Esophagus (tissue), 2 donors: Measurements from ENCODE around the gene PAK1. TPM values are rescaled to one million over a fixed set of nuclear protein-coding genes. Genes with fewer than 3 reads are reported as not detected.

Experiments used
- H3K27ac ChIP-seq, 2 donors: one replicate each; pipeline ENCODE4 v1.5.1; 2013; ENCODE audit warnings: low read depth in 2 of 2, mild to moderate bottlenecking in 2 of 2, inconsistent platforms in 1 of 2, low read length in 1 of 2, moderate library complexity in 1 of 2
- H3K27me3 ChIP-seq, 2 donors: one replicate each; pipeline ENCODE4 v1.6.1; 2013; ENCODE audit warnings: low read length in 2 of 2, control low read depth in 1 of 2, mild to moderate bottlenecking in 1 of 2; ENCODE audit not compliant: insufficient read depth in 2 of 2, control insufficient read depth in 1 of 2
- H3K36me3 ChIP-seq, 2 donors: one replicate each; pipeline ENCODE4 v1.6.1; 2013; ENCODE audit warnings: low read length in 1 of 2; ENCODE audit not compliant: control insufficient read depth in 2 of 2, insufficient read depth in 2 of 2
- H3K4me1 ChIP-seq, 2 donors: one replicate each; pipeline ENCODE4 v1.6.1; 2013; ENCODE audit warnings: low read length in 1 of 2; ENCODE audit not compliant: control insufficient read depth in 2 of 2, insufficient read depth in 2 of 2
- H3K4me3 ChIP-seq, 2 donors: one replicate each; pipeline ENCODE4 v1.5.1; 2013; ENCODE audit warnings: low read length in 2 of 2, mild to moderate bottlenecking in 2 of 2, low read depth in 1 of 2, moderate library complexity in 1 of 2
- H3K9me3 ChIP-seq, 2 donors: one replicate each; pipeline ENCODE4 v1.6.1; 2013; ENCODE audit warnings: mild to moderate bottlenecking in 2 of 2, low read depth in 1 of 2, low read length in 1 of 2, moderate library complexity in 1 of 2; ENCODE audit not compliant: control insufficient read depth in 2 of 2, insufficient read depth in 1 of 2
- WGBS, 2 donors: extraction: QIAGEN DNeasy Blood & Tissue Kit; methylation state at CpG; one replicate each; pipeline ENCODE4 v1.1.7; 2013; 5-methylcytosine and 5-hydroxymethylcytosine counted together
- polyA plus RNA-seq, 2 donors: library from polyadenylated mRNA; stranded (reverse); fragments of 200-250 nt; gene quantifications; one replicate each; pipeline ENCODE4 v1.2.3, GENCODE V29; 2013
- donor health status: healthy with polysubstance abuse.
- donor health status: Bipolar disorder and iron deficiency.

The PAK1 gene
- polyA plus RNA-seq, 2 donors, result 10.3 to 16.3 TPM

DNA sequence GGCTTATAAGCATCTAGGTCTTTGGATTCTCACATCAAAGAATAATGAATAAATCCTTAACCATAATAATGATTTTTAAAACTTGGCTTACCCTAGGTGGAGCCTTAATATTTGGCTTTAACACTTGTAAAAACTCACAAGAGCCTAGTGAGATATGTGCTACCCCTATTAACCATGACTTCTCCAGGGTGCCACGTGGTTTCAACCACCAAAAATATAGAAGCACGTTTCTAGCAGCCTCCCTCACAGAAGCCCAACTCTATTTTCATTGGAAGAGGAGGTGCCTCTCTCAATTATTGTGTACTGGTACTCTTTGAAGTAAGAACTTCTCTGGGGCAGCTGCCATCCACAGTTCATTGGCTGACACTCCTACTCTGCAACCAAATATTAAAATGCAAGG, 125.9 kb downstream of the PAK1 start:
- WGBS, 2 donors, result 84 to 88% methylated on average over 2 of the region's 2 CpGs
- Histone ChIP-seq H3K9me3 (no peaks in the 10 kb centered on the region), H3K4me3 (no peak overlapping the region), H3K27ac (no peak overlapping the region), H3K27me3 (no peaks in the 10 kb centered on the region), H3K4me1 (no peaks in the 10 kb centered on the region), H3K36me3 (peaks cover 3 to 5% of the 10 kb centered on the region in 2 donors)

GRCh38 chr11:77346906-77347603, 126.8 kb downstream of the PAK1 start:
- H3K4me3 ChIP-seq, result no peak overlapping the region
- H3K27me3 ChIP-seq, result no peaks in the 10 kb centered on the region
- peaks cover 3 to 5% of the 10 kb centered on the region in 2 donors for H3K36me3 ChIP-seq
- H3K27ac ChIP-seq, result no peak overlapping the region
- H3K9me3 ChIP-seq, result no peaks in the 10 kb centered on the region
- WGBS, 2 donors, result 96 to 100% methylated on average over 2 of the region's 2 CpGs
- no peaks in the 10 kb centered on the region for H3K4me1 ChIP-seq

GRCh38 chr11:77345621-77346020, 128.3 kb downstream of the PAK1 start:
- Histone ChIP-seq H3K9me3 (no peaks in the 10 kb centered on the region), H3K36me3 (peaks cover 4 to 5% of the 10 kb centered on the region in 2 donors), H3K4me1 (no peaks in the 10 kb centered on the region), H3K4me3 (no peak overlapping the region), H3K27me3 (no peaks in the 10 kb centered on the region), H3K27ac (no peak overlapping the region)
- 74 to 77% methylated on average over 3 of the region's 3 CpGs for WGBS, 2 donors

DNA sequence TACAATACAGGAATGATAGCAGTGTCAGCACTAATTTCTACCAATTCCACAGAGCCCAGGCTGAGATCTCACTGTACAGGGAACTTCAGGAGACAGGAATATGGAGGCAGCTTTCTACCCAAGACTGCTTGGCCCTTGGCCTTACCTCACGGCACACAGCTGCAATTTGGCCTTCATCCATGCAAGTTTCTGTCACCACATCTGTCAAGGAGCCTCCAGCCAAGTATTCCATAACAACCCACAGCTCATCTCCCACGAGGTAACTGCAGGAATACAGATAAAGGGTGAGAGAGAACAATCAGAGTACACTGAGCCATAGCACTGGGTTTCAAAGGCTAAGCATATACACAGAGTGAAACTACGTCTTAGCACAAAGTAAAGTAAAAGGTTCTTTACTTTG, 133.4 kb downstream of the PAK1 start:
- Histone ChIP-seq H3K27ac (no peak overlapping the region), H3K27me3 (no peaks in the 10 kb centered on the region), H3K4me1 (no peaks in the 10 kb centered on the region), H3K4me3 (no peak overlapping the region), H3K9me3 (no peaks in the 10 kb centered on the region), H3K36me3 (peaks cover 5 to 8% of the 10 kb centered on the region in 2 donors)
- WGBS, 2 donors, result 60 to 64% methylated on average over 3 of the region's 3 CpGs

- Histone ChIP-seq H3K36me3 (peaks cover 2 to 11% of the 10 kb centered on the region in 2 donors), H3K4me1 (no peaks in the 10 kb centered on the region), H3K27me3 (no peaks in the 10 kb centered on the region), H3K9me3 (no peaks in the 10 kb centered on the region), H3K4me3 (no peak overlapping the region), H3K27ac (no peak overlapping the region)
- 91 to 98% methylated on average over 2 to 3 of the region's 3 CpGs for WGBS, 2 donors
Measured at GRCh38 chr11:77332259-77332658, 141.6 kb downstream of the PAK1 start.

DNA sequence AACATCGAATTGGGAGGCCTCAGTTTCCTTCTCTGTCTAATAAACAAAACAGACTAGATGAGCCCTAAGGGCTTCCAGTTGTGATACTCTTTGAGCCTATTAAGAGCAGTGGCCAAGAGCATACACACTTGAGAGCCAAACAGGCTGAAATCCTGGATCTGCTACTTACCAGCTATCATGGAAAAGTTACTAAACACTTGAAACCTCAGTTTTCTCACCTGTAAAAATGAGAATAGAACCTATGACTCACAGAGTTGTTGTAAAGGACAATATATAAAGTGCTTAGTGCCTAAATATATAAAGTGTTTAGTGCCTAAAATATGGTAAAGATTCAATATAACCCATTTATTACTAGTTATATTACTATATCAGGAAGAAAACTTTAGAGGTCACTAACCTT, 148.7 kb downstream of the PAK1 start:
- Histone ChIP-seq H3K36me3 (peaks cover 4% of the 10 kb centered on the region in 2 donors), H3K27ac (no peak overlapping the region), H3K27me3 (no peaks in the 10 kb centered on the region), H3K4me1 (no peaks in the 10 kb centered on the region), H3K9me3 (no peaks in the 10 kb centered on the region), H3K4me3 (no peak overlapping the region)
- WGBS, 2 donors, result 78 to 81% methylated on average over 1 of the region's 1 CpG

DNA sequence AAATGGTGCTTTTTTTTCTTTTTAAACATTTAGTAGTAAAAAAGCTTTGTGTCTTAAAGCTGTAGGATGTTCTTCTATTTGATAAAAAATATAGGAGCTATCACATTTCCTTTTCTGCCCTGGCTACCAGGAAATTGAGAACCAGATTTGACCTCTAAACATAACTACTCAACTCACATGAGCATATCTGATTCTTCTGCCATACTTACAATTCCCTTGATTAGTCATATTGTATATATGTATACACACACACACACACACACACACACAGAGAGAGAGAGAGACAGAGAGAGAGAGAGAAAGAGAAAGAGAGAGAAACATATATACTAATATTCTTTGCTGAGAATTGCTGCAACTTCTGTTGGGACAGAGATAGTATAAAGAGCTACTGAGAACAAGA, 149.4 kb downstream of the PAK1 start:
- Histone ChIP-seq H3K27ac (no peak overlapping the region), H3K36me3 (peaks cover 4% of the 10 kb centered on the region in 2 donors), H3K9me3 (no peaks in the 10 kb centered on the region), H3K4me3 (no peak overlapping the region), H3K4me1 (no peaks in the 10 kb centered on the region), H3K27me3 (no peaks in the 10 kb centered on the region)

GRCh38 chr11:77322926-77323590, 150.8 kb downstream of the PAK1 start:
- H3K4me1 ChIP-seq, result no peaks in the 10 kb centered on the region
- no peak overlapping the region for H3K4me3 ChIP-seq
- 73 to 79% methylated on average over 2 of the region's 2 CpGs for WGBS, 2 donors
- H3K9me3 ChIP-seq, result no peaks in the 10 kb centered on the region
- H3K27ac ChIP-seq, result no peak overlapping the region
- peaks cover 4% of the 10 kb centered on the region in 2 donors for H3K36me3 ChIP-seq
- no peaks in the 10 kb centered on the region for H3K27me3 ChIP-seq

- Histone ChIP-seq H3K36me3 (peaks cover 4% of the 10 kb centered on the region in 2 donors), H3K27ac (no peak overlapping the region)
- WGBS, 2 donors, result 77 to 81% methylated on average over 2 of the region's 2 CpGs
Measured at GRCh38 chr11:77322506-77322905, 151.4 kb downstream of the PAK1 start.

GRCh38 chr11:77320351-77320750, 153.5 kb downstream of the PAK1 start:
- H3K36me3 ChIP-seq, result peaks cover 0 to 4% of the 10 kb centered on the region in 2 donors
- H3K4me1 ChIP-seq, result no peaks in the 10 kb centered on the region
- H3K4me3 ChIP-seq, result no peak overlapping the region
- H3K9me3 ChIP-seq, result no peaks in the 10 kb centered on the region
- H3K27me3 ChIP-seq, result no peaks in the 10 kb centered on the region
- no peak overlapping the region for H3K27ac ChIP-seq
- 85 to 100% methylated on average over 1 of the region's 1 CpG for WGBS, 2 donors

More at GRCh38 chr11:77322506-77322905, 151.4 kb downstream of the PAK1 start:
- no peaks in the 10 kb centered on the region for H3K27me3 ChIP-seq
- H3K4me3 ChIP-seq, result no peak overlapping the region
- no peaks in the 10 kb centered on the region for H3K9me3 ChIP-seq
- no peaks in the 10 kb centered on the region for H3K4me1 ChIP-seq
